Lung (tissue), 12 donors: ENCODE data around the gene SPECC1L. TPM values are rescaled to one million over a fixed set of nuclear protein-coding genes. Genes with fewer than 3 reads are reported as not detected.

ENCODE experiments used
- ATAC-seq: fragments of 200-7000 bp; cut with Tn5 transposase; one replicate; pipeline ENCODE4 v1.9.1; 2020; ENCODE audit warnings: moderate number of reproducible peaks; ENCODE audit not compliant: insufficient read depth, low FRiP score
- DNase-seq, 3 donors: peaks; one replicate each; pipeline ENCODE4 v3.0.0-alpha.2; 2013 to 2017
- H3K27ac ChIP-seq, 2 donors: one replicate each; pipeline ENCODE4 v1.5.1; 2013; ENCODE audit warnings: mild to moderate bottlenecking in 2 of 2, moderate library complexity in 2 of 2, control low read depth in 1 of 2, inconsistent platforms in 1 of 2, low read depth in 1 of 2, low read length in 1 of 2
- H3K27me3 ChIP-seq, 3 donors: one replicate each; pipeline ENCODE4 v1.5.1; 2013; ENCODE audit warnings: low read length in 2 of 3; ENCODE audit not compliant: control insufficient read depth in 3 of 3, insufficient read depth in 3 of 3
- H3K36me3 ChIP-seq, 4 donors: one replicate each; pipeline ENCODE4 v1.5.1; 2013; ENCODE audit warnings: low read length in 4 of 4, mild to moderate bottlenecking in 1 of 4, moderate library complexity in 1 of 4; ENCODE audit not compliant: control insufficient read depth in 4 of 4, insufficient read depth in 4 of 4
- H3K4me1 ChIP-seq, 5 donors: one replicate each; pipeline ENCODE4 v1.5.1; 2013; ENCODE audit warnings: low read length in 5 of 5, mild to moderate bottlenecking in 2 of 5, moderate library complexity in 1 of 5; ENCODE audit not compliant: control insufficient read depth in 5 of 5, insufficient read depth in 5 of 5
- H3K4me3 ChIP-seq: one replicate; pipeline ENCODE4 v1.5.1; 2013; ENCODE audit warnings: mild to moderate bottlenecking, control low read depth, moderate library complexity
- H3K9ac ChIP-seq, 2 donors: one replicate each; pipeline ENCODE4 v1.5.1; 2013; ENCODE audit warnings: low read length in 2 of 2, control low read depth in 1 of 2; ENCODE audit not compliant: insufficient read depth in 1 of 2
- H3K9me3 ChIP-seq, 4 donors: one replicate each; pipeline ENCODE4 v1.5.1; 2013; ENCODE audit warnings: low read length in 3 of 4, mild to moderate bottlenecking in 1 of 4, moderate library complexity in 1 of 4; ENCODE audit not compliant: control insufficient read depth in 4 of 4, insufficient read depth in 3 of 4
- WGBS, 2 donors: extraction: QIAGEN DNeasy Blood & Tissue Kit; methylation state at CpG; one replicate each; pipeline ENCODE4 v1.1.7; 2013; 5-methylcytosine and 5-hydroxymethylcytosine counted together
- polyA plus RNA-seq, 2 donors: library from polyadenylated mRNA; stranded (reverse); fragments of 200-250 nt; gene quantifications; one replicate each; pipeline ENCODE4 v1.2.1, GENCODE V29; 2013
- total RNA-seq, 2 donors: library from RNA; depleted of rRNA in 1 of 2; stranded (reverse); fragments of >200 nt in 1 of 2; gene quantifications; one replicate each; pipeline ENCODE4 v1.2.1, GENCODE V29; 2014 to 2021
- TF ChIP-seq, protein P1 (sequence below): IDR thresholded peaks from 2 replicates; pipeline ENCODE4 v1.5.1; 2012; ENCODE audit warnings: mild to moderate bottlenecking; ENCODE audit errors: control extremely low read depth, extremely low read depth
- donor health status: control.
- donor health status: control.
- donor health status: Bipolar disorder and iron deficiency.
- donor health status: healthy.
- donor health status: DM: yes; HTN: yes; CAD: no.

The SPECC1L gene
- total and polyA plus RNA-seq, 4 donors: 10.4 to 83.9 (median 37.8) TPM

- ATAC-seq: no peak
- WGBS, 2 donors: 84 to 88% methylated on average over 4 of the region's 4 CpGs
- no peak overlapping the region for H3K4me3 ChIP-seq
- H3K27me3 ChIP-seq: no peaks in the 10 kb centered on the region
- DNase-seq: no peak
- no peaks in the 10 kb centered on the region for H3K9me3 ChIP-seq
- H3K36me3 ChIP-seq: peaks cover 0 to 38% (median 14%) of the 10 kb centered on the region in 4 donors
- TF ChIP-seq, protein P1, sequence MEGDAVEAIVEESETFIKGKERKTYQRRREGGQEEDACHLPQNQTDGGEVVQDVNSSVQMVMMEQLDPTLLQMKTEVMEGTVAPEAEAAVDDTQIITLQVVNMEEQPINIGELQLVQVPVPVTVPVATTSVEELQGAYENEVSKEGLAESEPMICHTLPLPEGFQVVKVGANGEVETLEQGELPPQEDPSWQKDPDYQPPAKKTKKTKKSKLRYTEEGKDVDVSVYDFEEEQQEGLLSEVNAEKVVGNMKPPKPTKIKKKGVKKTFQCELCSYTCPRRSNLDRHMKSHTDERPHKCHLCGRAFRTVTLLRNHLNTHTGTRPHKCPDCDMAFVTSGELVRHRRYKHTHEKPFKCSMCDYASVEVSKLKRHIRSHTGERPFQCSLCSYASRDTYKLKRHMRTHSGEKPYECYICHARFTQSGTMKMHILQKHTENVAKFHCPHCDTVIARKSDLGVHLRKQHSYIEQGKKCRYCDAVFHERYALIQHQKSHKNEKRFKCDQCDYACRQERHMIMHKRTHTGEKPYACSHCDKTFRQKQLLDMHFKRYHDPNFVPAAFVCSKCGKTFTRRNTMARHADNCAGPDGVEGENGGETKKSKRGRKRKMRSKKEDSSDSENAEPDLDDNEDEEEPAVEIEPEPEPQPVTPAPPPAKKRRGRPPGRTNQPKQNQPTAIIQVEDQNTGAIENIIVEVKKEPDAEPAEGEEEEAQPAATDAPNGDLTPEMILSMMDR: no peak
- H3K9ac ChIP-seq: no peak overlapping the region
- H3K27ac ChIP-seq: peak overlapping the region in 1 of 2 donors; percentile 5
- peaks cover 11 to 47% (median 28%) of the 10 kb centered on the region in 5 donors for H3K4me1 ChIP-seq
These were observed 137.3 kb downstream of the SPECC1L start for GRCh38 chr22:24407884-24408283.

- TF ChIP-seq, protein P1: no peak
- H3K4me3 ChIP-seq: no peak overlapping the region
- H3K9me3 ChIP-seq: no peaks in the 10 kb centered on the region
- H3K27ac ChIP-seq: no peak overlapping the region
- DNase-seq (peak in 1 of 3 donors; percentile 34), ATAC-seq (no peak)
- peaks cover 0 to 37% (median 16%) of the 10 kb centered on the region in 4 donors for H3K36me3 ChIP-seq
- WGBS, 2 donors: 82 to 87% methylated on average over 7 of the region's 7 CpGs
- no peak overlapping the region for H3K9ac ChIP-seq
- peaks cover 11 to 40% (median 22%) of the 10 kb centered on the region in 5 donors for H3K4me1 ChIP-seq
- no peaks in the 10 kb centered on the region for H3K27me3 ChIP-seq
These were observed 138.0 kb downstream of the SPECC1L start for GRCh38 chr22:24408630-24409029.

GRCh38 chr22:24409707-24410106 is 139.1 kb downstream of the SPECC1L start:
- Histone ChIP-seq H3K36me3 (peaks cover 0 to 39% (median 19%) of the 10 kb centered on the region in 4 donors), H3K9ac (no peak overlapping the region), H3K9me3 (no peaks in the 10 kb centered on the region), H3K4me1 (peaks cover 6 to 29% (median 11%) of the 10 kb centered on the region in 5 donors), H3K27me3 (no peaks in the 10 kb centered on the region), H3K4me3 (no peak overlapping the region), H3K27ac (no peak overlapping the region)
- DNase-seq: no peak
- 80 to 85% methylated on average over 9 of the region's 9 CpGs for WGBS, 2 donors
- no peak for ATAC-seq
- TF ChIP-seq, protein P1: no peak
